GM19328 (cell line): ENCODE results near the gene PLS3.

Experiments used
- ATAC-seq: cut with Tn5 transposase; IDR thresholded peaks from one replicate; pipeline ENCODE4 v1.9.1; 2021; ENCODE audit warnings: mild to moderate bottlenecking, moderate library complexity; ENCODE audit not compliant: unreplicated experiment

Gene PLS3

DNA sequence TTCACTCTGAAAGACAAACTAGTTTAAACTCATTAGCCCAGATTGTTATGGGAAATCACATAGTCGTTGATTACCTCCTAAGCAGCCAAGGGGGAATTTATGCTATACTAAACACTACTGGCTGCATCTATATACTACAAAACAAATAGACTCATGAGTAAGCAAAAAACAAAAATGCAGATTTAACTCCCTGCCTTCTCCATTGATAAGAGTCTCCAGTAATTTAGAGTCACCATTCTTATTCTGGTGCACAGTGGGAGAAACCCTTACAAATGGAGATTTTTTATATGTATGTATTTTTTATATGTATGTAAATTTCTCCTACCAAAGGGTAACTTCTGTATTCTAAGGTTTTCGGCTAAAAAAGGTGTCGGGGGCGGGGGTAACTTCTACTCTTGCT lies 126.6 kb downstream of the PLS3 start:
- no peak for ATAC-seq

DNA sequence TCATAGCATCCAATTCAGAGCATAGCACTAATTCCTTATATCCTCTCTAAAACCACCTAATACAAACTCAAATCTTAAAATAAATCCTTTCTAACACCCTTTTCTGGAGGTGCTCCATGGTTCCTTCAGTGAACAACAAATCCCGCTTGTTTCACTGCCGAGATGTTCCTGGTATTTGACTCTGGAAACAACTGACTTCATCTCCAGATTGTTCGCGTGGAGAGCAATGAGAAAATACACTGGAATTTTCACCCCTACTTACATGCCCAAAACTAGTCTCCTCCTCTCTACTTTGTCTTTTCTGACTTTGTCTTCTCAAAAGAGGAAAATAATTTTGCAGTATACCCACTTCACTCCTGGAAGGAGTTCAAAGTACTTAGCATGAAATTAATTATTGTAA lies 129.0 kb downstream of the PLS3 start:
- no peak for ATAC-seq

DNA sequence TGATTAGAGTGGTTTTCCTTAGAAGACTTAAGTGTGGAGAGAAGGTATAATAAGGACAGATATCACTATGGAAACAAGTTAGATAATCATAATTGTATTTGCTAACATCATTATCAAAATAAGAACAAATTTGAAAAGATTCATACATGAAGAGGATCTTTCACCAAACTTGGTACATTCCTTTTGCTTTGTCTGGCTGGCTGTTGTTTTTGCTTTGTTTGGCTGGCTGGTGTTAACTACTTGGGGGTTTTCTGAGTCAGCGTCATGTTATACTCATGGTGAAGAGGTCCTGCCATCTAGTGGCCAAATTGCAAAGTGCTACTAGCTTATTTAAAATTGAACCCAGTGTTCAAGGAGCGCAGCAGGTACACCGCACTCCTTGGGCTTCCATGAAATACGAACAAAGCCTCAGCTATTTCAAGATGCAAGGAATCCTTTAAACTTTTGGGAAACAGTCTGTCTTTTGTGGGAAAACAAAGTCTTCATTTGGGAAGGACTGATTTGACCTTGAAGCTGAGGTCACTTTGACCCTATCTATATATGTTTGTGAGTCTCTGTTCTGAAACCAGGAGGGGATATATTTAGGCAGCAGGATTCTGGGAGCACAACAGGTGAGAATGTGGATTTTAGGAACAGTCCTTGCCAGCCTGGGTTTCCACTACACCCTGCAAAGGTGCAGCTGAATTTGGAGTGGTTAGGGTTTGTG lies 129.7 kb downstream of the PLS3 start:
- ATAC-seq, result peak; percentile 85

DNA sequence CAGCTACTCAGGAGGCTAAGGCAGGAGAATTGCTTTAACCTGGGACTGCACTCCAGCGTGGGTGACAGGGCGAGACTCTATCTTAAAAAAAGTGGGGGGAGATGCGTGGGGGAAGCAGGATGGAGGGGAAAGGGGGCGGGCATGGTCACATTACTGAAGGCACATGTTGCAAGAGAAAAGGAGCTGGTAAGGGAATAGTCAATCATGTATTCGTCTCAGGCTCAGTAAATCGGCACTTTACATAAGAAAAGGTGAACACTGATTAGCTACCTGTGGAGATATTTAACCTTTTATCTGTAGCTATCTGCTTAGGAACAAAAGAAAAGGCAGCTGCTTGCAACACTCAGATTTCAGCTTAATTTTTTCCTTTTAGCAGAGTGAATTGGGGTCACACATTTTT lies 132.5 kb downstream of the PLS3 start:
- ATAC-seq, result no peak

DNA sequence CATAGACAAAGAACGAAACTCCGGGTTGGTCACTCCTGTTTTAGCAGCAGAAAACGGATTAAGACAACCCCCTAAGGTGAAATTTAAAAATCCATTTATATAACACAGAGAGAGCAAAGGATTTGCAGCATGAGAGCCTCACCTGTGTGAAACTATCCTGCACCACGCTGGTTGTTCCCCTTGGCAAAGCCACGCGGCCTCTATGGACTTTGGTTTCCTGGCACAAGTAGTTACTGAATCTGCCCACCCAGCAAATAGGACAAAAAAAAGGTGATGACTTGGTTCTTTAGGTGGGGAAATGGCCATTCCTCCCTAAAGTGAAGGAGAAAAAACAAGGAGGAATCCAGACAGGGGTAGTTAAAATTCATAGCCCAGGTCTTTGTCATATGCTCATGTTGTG lies 133.1 kb downstream of the PLS3 start:
- no peak for ATAC-seq

DNA sequence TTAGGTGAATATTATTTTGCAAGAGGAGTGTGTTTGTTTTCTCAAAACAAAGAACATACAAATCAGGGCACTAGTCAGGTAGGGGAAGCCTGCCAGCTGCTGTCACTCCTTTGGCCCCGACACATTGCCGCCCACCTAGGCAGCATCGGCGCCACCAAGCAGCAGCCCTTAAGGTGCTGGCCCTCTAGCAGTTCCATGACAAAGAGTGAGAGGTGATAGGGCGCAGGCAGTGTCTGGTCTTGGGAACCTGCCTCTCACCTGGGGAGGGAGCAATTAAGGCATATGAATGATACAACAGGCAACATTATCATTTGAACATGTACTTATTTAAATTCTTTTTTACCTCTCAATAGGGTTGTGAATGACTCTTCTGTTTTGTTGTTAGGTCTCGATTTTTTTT lies 135.1 kb downstream of the PLS3 start:
- ATAC-seq, result no peak

DNA sequence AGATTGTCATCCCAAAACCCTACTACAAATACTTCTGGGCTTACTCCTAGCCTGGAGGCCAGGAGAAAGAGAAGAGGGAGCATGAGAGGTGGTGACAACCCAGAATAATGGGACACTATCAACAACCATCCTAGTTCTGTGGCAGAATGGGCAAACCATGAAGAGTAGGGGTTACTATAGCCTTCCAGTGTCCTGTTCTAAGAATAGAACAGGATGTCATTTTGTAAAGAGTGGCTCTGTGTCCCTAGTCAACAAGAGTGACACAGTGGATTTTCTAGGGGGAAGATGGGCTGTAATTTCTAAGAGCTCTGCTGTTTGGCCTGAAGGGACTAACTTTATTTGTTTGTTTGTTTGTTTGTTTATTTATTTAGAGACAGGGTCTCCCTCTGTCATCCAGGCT lies 136.0 kb downstream of the PLS3 start:
- ATAC-seq, result no peak

DNA sequence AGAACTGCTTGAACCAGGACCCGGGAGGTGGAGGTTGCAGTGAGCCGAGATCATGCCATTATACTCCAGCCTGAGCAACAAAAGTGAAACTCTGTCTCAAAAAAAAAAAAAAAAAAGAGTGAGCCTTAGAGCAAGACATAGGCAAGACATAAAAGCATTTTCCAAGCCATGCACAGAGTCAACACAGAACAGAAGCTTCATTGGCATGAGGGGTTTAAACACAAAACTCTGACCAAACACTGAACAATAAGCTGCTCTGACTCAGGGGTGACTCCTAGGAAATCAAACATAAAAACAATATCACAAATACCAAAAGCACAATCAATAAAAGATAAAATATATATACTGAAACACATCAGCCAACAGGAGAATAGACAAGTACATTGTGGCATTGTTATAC lies 136.8 kb downstream of the PLS3 start:
- no peak for ATAC-seq
